Spleen (tissue), 11 donors: ENCODE data around the gene UBE2S. TPM values are rescaled to one million over a fixed set of nuclear protein-coding genes. Genes with fewer than 3 reads are reported as not detected.
"Not testable (repeated sequence)": the region's sequence is repeated elsewhere in the genome, so short reads cannot be mapped to it uniquely, and the experiment has no call there.

ENCODE experiments used
- DNase-seq: peaks from one replicate; pipeline ENCODE4 v3.0.0-alpha.2; 2020
- H3K27ac ChIP-seq, 8 donors: fragments of 200-600 bp; sonication (generic) in 7 of 8; 1 replicate in 4 of 8; 2 replicates in 4 of 8; pipeline versions ENCODE4 v1.5.0 to v1.8.0; 2016 to 2021; ENCODE audit warnings: inconsistent platforms in 4 of 8, mild to moderate bottlenecking in 4 of 8, moderate library complexity in 1 of 8
- H3K27me3 ChIP-seq, 7 donors: fragments of 200-600 bp; sonication (generic) in 6 of 7; replicated peaks in 1 of 7; 1 replicate in 4 of 7; 2 replicates in 3 of 7; pipeline versions ENCODE4 v1.5.0 to v1.8.0; 2016 to 2021; ENCODE audit warnings: inconsistent platforms in 3 of 7, mild to moderate bottlenecking in 1 of 7
- H3K36me3 ChIP-seq, 6 donors: fragments of 200-600 bp; sonication (generic) in 5 of 6; 1 replicate in 4 of 6; 2 replicates in 2 of 6; pipeline versions ENCODE4 v1.5.0 to v1.8.0; 2016 to 2021; ENCODE audit warnings: inconsistent platforms in 2 of 6
- H3K4me1 ChIP-seq, 6 donors: fragments of 200-600 bp; sonication (generic) in 5 of 6; 1 replicate in 3 of 6; 2 replicates in 3 of 6; pipeline versions ENCODE4 v1.5.0 to v1.8.0; 2016 to 2021; ENCODE audit warnings: inconsistent platforms in 3 of 6
- H3K4me3 ChIP-seq, 8 donors: fragments of 200-600 bp; sonication (generic) in 7 of 8; 1 replicate in 4 of 8; 2 replicates in 4 of 8; pipeline versions ENCODE4 v1.5.0 to v1.8.0; 2016 to 2021; ENCODE audit warnings: inconsistent platforms in 4 of 8, mild to moderate bottlenecking in 4 of 8, moderate library complexity in 2 of 8
- H3K9me3 ChIP-seq, 8 donors: fragments of 200-600 bp; sonication (generic) in 7 of 8; 1 replicate in 4 of 8; 2 replicates in 4 of 8; pipeline versions ENCODE4 v1.5.0 to v1.8.0; 2016 to 2021; ENCODE audit warnings: inconsistent platforms in 4 of 8
- CTCF ChIP-seq, 11 experiments: fragments of 200-600 bp in 7 of 11; fragments of 450-650 bp in 4 of 11; sonication (generic) in 4 of 11; IDR thresholded peaks in 8 of 11; conservative IDR thresholded peaks in 3 of 11; 1 replicate in 7 of 11; 2 replicates in 4 of 11; pipeline versions ENCODE4 v1.4.0 to v1.8.0; 2016 to 2021; ENCODE audit warnings: antibody characterized with exemption in 11 of 11, inconsistent platforms in 4 of 11, mild to moderate bottlenecking in 1 of 11
- POLR2A ChIP-seq, 3 donors: fragments of 450-650 bp; IDR thresholded peaks; one replicate each; pipeline ENCODE4 v1.5.1; 2017; ENCODE audit warnings: antibody characterized with exemption in 3 of 3, mild to moderate bottlenecking in 1 of 3
- POLR2AphosphoS5 ChIP-seq, 3 donors: sonication (generic); formaldehyde crosslinking; IDR thresholded peaks; one replicate each; pipeline ENCODE4 v1.5.1; 2017; ENCODE audit warnings: antibody characterized with exemption in 3 of 3
- WGBS, 5 donors: extraction: QIAGEN DNeasy Blood & Tissue Kit in 3 of 5; methylation state at CpG; one replicate each; pipeline versions ENCODE4 v1.1.5 to v1.1.7; 2013 to 2018; 5-methylcytosine and 5-hydroxymethylcytosine counted together
- intact Hi-C: fragments of 100-400 bp; cut with DNase I; formaldehyde crosslinking; loops from one replicate; pipeline ENCODE4 v1.15.0; 2023; ENCODE audit warnings: low total_unique reads
- polyA plus RNA-seq, 3 donors: library from polyadenylated mRNA; stranded (reverse); fragments of 200-250 nt; gene quantifications; one replicate each; pipeline ENCODE4 v1.2.1, GENCODE V29; 2013
- total RNA-seq, 7 donors: library from RNA; depleted of rRNA in 3 of 7; stranded (reverse); fragments of >200 nt in 3 of 7; fragmentation: NEBNext Ultra II Directional in 4 of 7; extraction: Animal tissue kit (Norgen Biotek cat#: 25700) in 4 of 7; gene quantifications; one replicate each; pipeline versions ENCODE4 v1.1.0 to v1.2.1, GENCODE V29; 2016 to 2021
- donor health status: healthy with polysubstance abuse.
- donor health status: DM: no; HTN: no; CAD: no; lungs with moderate emphysema.
- donor health status: DM: no; HTN: no; CAD: no.
- donor health status: Bipolar disorder and iron deficiency.
- donor health status: healthy.
- donor health status: DM: no; HTN: no; CAD: no.
- donor health status: DM: yes; HTN: yes; CAD: no.

The UBE2S gene
- total and polyA plus RNA-seq, 10 donors: 4.9 to 40.8 (median 19.5) TPM

- H3K27ac ChIP-seq: no peak overlapping the region
- H3K4me3 ChIP-seq: no peak overlapping the region
- no peak for TF ChIP-seq POLR2AphosphoS5 (IDR thresholded peaks at IDR 0.05)
- no peak for TF ChIP-seq POLR2A (IDR thresholded peaks at IDR 0.05)
- no peak for TF ChIP-seq CTCF (IDR thresholded peaks at IDR 0.05 in 8 of 11, conservative IDR thresholded peaks at IDR 0.05 in 3 of 11)
- 86 to 100% (median 92%) methylated on average over 1 of the region's 1 CpG for WGBS, 5 donors
- H3K27me3 ChIP-seq: peaks cover 5 to 88% (median 39%) of the 10 kb centered on the region in 7 donors
- no peaks in the 10 kb centered on the region for H3K36me3 ChIP-seq
- H3K9me3 ChIP-seq: no peaks in the 10 kb centered on the region
- intact Hi-C loops: no loop called here
- H3K4me1 ChIP-seq: no peaks in the 10 kb centered on the region
- no peak for DNase-seq
These were observed 23.6 kb upstream of the UBE2S start for GRCh38 chr19:55431183-55431582.

GRCh38 chr19:55426042-55426441 lies 18.5 kb upstream of the UBE2S start:
- DNase-seq: no peak
- intact Hi-C loops: no loop called here
- no peaks in the 10 kb centered on the region for H3K36me3 ChIP-seq
- H3K9me3 ChIP-seq: no peaks in the 10 kb centered on the region
- peaks cover 0 to 65% (median 14%) of the 10 kb centered on the region in 7 donors for H3K27me3 ChIP-seq
- no peak overlapping the region for H3K4me3 ChIP-seq
- WGBS, 5 donors: 69 to 87% (median 74%) methylated on average over 2 of the region's 2 CpGs
- peaks cover 0 to 8% (median 0%) of the 10 kb centered on the region in 6 donors for H3K4me1 ChIP-seq
- no peak for TF ChIP-seq POLR2AphosphoS5 (IDR thresholded peaks at IDR 0.05)
- no peak for TF ChIP-seq POLR2A (IDR thresholded peaks at IDR 0.05)
- TF ChIP-seq CTCF (IDR thresholded peaks at IDR 0.05 in 8 of 11, conservative IDR thresholded peaks at IDR 0.05 in 3 of 11): no peak
- no peak overlapping the region for H3K27ac ChIP-seq

- Histone ChIP-seq H3K4me1 (peaks cover 0 to 12% (median 0%) of the 10 kb centered on the region in 6 donors), H3K9me3 (no peaks in the 10 kb centered on the region), H3K27me3 (peaks cover 0 to 53% (median 10%) of the 10 kb centered on the region in 7 donors), H3K27ac (no peak overlapping the region), H3K4me3 (no peak overlapping the region), H3K36me3 (no peaks in the 10 kb centered on the region)
- intact Hi-C loops: no loop called here
- DNase-seq: no peak
- TF ChIP-seq POLR2AphosphoS5 (IDR thresholded peaks at IDR 0.05): no peak
- TF ChIP-seq POLR2A (IDR thresholded peaks at IDR 0.05): no peak
- TF ChIP-seq CTCF (IDR thresholded peaks at IDR 0.05 in 8 of 11, conservative IDR thresholded peaks at IDR 0.05 in 3 of 11): no peak
- 83 to 100% (median 89%) methylated on average over 3 of the region's 3 CpGs for WGBS, 5 donors
These were observed 16.9 kb upstream of the UBE2S start for GRCh38 chr19:55424518-55424917.

GRCh38 chr19:55423225-55424005 lies 15.8 kb upstream of the UBE2S start:
- intact Hi-C loops: no loop called here
- no peak for DNase-seq
- Histone ChIP-seq H3K4me1 (peaks cover 0 to 12% (median 0%) of the 10 kb centered on the region in 6 donors), H3K27me3 (peaks cover 0 to 53% (median 1%) of the 10 kb centered on the region in 7 donors), H3K36me3 (no peaks in the 10 kb centered on the region), H3K4me3 (no peak overlapping the region), H3K27ac (no peak overlapping the region), H3K9me3 (no peaks in the 10 kb centered on the region)
- 80 to 89% (median 85%) methylated on average over 13 of the region's 13 CpGs for WGBS, 5 donors
- no peak for TF ChIP-seq POLR2AphosphoS5 (IDR thresholded peaks at IDR 0.05)
- no peak for TF ChIP-seq POLR2A (IDR thresholded peaks at IDR 0.05)

- intact Hi-C loops, H3K27ac ChIP-seq, H3K36me3 ChIP-seq, H3K4me3 ChIP-seq, H3K9me3 ChIP-seq, DNase-seq: not testable (repeated sequence)
- Histone ChIP-seq H3K27me3 (peaks cover 0 to 45% (median 0%) of the 10 kb centered on the region in 7 donors), H3K4me1 (peaks cover 0 to 17% (median 0%) of the 10 kb centered on the region in 6 donors)
- 9 to 37% (median 18%) methylated on average over 3 to 4 of the region's 4 CpGs for WGBS, 5 donors
These were observed 13.7 kb upstream of the UBE2S start for GRCh38 chr19:55421281-55421680.
